DLD1 (cell line): ENCODE data around the gene SLC13A3.

ENCODE experiments used
- in situ Hi-C: cut with HindIII; loops from 2 replicates; pipeline ENCODE4 v1.10.0; 2017; ENCODE audit warnings: low sequenced_read_pairs

Gene SLC13A3

DNA sequence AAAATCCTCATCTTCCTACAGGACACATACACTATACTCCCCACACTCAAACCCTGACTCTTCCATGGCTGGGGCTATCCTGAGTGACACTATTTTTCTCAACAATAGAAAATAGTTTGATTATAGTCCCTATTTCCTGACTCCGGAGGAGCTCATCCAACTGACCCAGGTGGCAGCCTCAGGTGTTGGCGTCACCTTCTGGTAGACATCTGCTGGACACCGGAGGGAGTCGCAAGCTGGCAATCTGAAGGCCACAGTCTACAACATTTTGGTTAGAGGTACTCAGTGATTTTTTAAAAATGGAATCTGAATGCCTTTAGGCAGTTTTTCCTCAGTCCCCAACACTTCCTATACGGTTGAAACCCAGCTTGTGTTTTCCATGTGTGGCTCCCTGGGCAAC, 68.6 kb downstream of the SLC13A3 start:
- in situ Hi-C loops: no loop called here

DNA sequence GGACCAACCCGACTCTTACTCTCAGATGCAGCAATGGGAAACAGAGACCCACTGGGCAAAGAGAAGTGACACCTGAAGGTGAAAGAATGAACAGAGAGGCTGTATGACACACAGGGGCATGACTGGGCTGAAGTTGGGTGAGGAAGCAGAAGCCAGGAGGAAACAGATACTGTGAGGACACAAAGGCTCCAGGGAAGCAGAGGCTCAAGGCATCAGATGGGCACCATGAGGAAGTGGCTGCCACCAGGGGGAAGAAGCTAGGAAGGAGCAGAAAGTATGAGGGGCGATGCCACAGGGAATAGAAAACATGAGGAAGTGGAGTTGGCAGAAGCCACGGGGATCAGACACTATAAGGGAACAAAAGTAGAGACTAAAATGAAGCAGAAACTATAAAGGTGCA, 69.9 kb downstream of the SLC13A3 start:
- in situ Hi-C loops: no loop called here

DNA sequence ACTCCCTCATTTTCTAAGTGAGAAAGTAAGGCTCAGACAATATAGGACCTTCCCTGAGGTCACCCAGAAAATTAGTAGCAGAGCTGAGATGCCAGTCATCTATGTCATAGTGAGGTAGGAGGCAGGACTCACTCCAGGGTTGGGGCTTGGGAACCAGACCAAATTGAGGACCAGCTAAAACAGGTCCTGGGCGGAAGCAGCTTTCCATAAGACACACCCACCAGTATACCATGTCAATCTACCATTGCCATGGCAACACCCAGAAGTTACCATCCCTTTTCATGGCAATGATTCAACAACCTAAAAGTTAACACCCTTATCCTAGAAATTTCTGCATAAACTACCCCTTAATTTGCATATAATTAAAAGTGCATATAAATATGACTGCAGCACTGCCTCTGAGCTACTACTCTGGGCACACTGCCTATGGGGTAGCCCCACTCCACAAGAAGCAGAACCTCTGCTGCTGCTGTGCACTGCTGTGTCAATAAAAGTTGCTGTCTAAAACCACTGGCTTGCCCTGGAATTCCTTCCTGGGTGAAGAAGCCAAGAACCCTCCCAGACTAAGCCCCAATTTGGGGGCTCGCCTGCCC, 70.5 kb downstream of the SLC13A3 start:
- in situ Hi-C loops: no loop called here

DNA sequence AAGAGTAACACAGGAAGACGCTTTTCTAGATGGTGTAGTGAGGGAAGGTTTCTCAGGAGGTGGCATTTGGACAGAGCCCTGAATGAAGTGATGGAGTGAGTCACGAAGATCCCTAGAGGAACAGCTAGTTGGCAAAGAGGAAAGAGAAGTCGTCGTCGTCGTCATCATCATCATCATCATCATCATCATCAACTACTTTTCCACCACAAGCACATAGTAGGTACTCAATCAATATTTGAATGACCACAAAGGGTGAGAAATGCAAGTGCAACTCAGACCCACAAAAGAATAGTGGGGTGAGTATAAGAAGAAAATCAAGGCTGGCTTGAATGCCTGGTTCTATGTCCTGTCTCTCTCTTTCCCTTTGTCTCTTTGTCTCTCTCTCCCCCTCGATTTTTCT, 72.5 kb downstream of the SLC13A3 start:
- in situ Hi-C loops: no loop called here

DNA sequence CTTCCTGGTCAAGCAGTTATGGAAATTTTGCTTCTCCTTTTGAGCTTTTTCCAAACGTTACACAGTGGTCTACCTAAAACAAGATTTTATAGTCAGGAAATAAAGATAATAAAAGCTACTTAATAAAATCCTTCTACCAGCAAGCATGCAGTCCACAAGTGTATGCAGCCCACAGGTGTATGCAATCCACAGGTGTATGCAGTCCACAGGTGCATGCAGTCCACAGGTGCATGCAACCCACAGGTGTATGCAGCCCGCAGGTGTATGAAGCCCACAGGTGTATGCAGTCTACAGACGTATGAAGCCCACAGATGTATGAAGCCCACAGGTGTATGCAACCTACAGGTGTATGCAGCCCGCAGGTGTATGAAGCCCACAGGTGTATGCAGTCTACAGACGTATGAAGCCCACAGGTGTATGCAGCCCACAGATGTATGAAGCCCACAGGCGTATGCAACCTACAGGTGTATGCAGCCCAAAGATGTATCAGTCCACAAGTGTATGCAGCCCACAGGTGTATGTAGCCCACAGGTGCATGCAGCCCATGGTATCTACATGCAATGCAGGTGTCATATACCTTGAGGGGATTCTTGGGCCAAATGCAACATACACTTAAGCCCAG, 74.4 kb downstream of the SLC13A3 start:
- in situ Hi-C loops: no loop called here

DNA sequence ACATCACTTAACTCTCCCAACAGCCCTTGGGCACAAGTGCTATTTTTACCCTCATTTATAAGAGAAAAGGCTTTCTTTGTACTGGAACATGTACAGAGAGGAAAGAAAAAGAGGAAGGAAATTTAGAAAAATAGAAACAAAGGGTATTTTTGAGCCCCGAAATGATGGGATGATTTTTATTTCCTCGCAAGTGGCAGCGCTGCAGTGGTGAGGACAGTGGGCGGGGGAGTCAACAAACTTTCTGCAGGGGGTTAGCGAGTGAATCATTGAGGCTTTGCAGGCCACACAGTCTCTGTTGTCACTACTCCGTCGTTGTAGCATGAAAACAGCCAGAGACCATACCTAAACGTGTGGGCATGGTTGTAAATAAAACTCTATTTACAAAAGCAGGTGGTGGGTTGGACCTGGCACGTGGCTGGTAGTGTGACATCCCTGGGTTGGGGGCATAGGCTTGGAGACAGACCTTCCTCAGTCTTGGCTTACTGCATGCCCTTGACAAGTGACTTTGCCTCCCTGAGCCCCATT, 75.3 kb downstream of the SLC13A3 start:
- in situ Hi-C loops: no loop called here

DNA sequence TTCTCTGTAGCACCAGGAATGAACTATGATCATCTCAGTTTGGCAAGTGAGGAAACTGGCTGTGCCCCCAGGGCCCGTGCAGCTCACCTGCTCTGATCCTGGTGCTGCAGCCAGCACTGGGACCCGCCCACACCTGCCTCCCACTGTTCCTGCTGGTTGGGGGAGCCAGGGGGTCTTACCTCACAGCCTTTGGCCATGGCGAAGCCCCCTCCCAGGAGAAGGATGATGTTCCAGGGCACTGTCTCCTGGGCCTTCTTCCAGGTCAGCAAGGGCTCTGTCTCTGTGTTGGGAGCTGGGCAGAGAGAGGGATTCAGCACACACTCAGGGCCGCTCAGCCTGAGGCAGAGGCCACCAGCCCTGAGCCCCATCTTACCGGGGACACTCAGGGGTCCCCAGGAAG, 75.9 kb downstream of the SLC13A3 start:
- in situ Hi-C loops: no loop called here

DNA sequence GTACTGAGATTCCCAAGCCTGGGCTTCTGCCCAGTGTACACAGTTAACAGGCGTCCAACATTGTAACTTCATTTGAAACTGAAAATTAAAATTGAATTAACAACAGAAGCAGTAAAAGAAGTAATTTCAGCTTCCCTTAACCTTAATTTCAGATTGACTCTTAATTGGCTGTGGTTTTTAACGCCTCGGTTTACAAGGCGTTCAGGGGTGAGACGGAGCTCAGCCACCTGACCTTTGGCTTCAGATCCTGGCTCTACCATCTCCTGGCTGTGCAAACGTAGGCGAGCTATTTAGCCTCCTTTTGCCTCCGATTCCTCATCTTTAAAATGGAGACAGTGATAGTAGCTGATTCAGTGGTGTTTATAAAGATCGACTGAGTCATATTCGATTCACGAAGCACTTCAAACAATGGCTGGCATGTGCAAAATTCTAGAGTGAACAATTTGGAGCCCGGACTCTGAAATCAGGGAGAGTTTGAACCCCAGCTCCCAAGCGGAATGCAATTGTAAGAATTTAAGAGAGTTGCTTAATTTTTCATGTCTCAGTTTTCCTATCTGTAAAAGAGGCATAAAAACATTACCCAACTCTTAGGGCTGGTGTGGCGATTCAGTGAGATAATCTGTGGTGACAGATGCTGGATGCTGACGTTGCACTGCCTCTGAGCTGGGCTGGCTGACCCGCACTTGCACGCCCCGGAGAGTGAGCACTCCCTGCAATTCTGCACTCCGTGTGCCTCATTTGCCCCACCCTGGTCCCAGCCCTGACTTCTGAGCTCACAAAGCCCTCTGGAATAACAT, 77.3 kb downstream of the SLC13A3 start:
- in situ Hi-C loops: no loop called here

DNA sequence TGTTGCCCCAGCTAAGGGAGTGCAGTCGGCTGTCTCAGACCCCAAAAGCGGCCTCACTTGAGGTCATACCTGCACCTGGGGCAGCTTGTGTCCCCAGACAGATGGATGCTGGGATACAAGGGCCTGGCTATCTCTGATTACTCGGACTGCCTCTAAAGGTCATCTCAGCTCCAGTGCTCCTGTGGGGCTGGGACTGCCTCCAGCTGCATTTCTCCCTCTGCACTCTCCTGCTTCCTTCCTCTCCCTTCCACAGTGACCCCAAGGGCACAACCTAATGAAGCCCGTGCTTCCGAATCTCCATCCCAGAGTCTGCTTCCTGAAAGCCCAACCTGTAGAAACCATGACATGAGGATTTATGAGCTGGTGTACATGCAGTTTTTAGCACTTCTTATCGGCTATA, 78.0 kb downstream of the SLC13A3 start:
- in situ Hi-C loops: no loop called here

DNA sequence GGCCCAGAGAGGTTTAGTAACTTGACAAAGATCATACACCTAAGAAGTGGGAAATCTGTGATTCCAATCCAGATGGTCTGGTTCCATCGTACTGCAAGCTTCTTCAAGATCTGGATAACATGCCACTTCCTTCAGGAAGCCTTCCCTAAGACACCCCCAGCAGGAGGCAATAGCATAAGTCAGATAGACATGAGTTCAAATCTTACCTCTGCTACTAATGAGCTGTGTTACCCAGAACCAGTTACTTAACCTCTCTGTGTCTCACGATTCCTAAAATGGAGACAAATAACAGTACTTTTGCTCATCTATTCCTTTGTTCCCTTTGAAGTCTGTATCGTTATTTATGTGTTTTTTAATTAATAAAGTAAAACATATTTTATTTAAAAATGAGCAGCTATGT, 78.5 kb downstream of the SLC13A3 start:
- in situ Hi-C loops: no loop called here

DNA sequence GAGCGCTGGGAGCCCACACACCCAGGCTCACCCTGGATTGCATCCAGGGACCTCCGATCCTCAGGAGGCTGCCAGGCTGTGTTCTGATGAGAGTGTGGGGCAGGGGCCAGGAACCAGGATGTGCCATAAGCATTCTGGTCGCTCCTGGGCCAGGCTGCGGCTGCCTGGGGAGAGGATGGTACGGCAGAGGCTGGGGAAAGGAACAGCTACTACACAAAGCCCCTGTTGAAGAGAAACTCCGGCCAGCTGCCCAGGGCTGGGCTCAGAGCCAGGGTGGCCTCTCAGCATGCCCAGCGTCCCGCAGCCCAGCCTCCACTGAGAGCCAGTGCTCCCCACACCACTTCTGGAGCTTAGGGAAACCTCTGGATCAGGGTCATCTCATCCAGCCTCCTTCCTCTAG, 79.1 kb downstream of the SLC13A3 start:
- in situ Hi-C loops: no loop called here

DNA sequence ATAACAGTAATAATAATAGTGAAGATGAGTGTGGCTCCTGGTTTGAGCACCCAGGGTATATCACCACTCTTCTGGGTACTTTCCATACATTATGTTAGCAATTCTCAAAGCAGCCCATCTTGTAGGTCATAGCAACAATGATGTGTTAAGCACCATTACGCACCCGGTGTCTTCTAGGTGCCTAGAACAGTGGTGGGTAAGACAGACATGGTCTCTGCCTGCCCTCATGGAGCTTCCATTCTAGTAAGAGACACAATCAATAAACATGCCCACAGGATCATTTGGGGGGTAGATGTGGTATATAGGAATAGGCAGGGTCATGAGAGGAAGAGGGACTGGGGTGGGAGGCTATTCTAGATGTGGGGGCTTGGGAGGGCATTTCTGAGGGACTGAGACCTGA, 79.8 kb downstream of the SLC13A3 start:
- in situ Hi-C loops: no loop called here

DNA sequence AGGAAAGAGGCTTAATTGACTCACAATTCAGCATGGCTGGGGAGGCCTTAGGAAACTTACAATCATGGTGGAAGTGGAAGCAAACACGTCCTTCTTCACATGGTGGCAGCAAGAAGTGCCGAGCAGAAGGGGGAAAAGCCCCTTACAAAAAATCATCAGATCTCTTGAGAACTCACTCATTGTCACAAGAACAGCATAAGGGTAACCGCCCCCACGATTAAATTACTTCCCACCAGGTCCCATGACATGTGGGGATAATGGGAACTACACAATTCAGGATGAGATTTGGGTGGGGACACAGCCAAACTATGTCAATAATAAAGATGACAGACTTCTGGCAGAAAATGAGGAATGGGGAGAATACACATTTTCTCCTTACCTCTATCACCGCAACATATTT, 80.3 kb downstream of the SLC13A3 start:
- in situ Hi-C loops: no loop called here

DNA sequence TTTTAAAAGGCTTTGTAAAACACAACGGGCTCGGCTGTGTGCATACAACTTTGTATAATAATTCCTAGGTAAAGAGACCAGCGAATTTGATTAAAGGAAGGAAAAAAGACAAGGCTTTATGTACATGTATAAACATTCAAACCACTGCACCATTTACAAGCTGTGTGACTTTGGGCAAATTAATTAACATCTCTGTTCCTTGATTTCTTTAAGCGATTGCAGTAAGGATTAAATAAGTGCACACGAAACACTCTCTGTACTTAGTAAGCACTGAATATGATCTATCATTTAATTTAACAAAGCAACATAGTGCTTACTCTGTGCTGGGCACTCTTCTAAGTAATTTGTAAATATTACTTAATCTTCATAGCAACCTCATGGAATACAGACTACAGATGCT, 81.3 kb downstream of the SLC13A3 start:
- in situ Hi-C loops: no loop called here

DNA sequence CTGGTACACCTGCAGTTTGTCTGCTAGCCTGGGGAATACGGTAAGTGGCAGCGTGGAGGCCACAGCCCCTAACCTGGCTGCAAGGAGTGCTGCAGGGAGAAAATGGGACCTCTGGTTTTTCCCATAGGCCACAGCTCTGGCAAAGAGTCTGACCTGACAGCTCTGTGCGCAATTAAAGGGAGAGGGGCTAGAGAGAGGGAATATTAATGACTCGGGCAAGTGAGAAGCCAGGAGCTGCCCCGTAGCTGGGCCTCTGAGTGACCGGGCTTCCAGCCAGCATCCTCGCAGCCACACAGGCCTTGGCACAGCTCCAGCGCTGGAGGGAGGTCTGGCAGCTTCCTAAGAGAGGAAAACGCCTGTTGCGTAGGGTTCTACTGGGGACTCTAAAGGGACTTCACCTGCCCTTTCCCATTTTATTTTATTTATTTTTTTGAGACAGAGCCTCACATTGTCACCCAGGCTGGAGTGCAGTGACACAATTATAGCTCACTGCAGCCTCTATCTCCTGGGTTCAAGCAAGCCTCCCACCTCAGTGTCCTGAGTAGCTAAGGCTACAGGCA, 82.6 kb downstream of the SLC13A3 start:
- in situ Hi-C loops: no loop called here

DNA sequence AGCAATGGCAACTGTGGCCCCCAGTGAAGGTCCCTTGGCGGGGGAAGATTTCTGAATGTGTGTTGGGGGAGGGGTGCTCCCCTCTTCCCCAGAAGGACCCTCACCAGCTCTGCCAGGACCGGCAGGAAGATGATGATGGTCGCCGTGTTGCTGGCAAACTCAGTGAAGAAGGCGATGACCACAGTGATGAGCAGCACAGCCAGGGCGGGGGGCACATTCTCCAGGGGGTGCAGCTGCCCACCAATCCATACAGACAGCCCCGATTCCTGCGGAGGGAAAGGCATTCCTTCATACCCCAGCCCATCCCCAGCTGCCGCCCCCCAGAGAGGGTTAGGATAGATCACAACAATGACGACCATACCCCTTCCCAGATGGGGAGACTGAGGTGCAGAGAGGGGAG, 85.1 kb downstream of the SLC13A3 start:
- in situ Hi-C loops: no loop called here

DNA sequence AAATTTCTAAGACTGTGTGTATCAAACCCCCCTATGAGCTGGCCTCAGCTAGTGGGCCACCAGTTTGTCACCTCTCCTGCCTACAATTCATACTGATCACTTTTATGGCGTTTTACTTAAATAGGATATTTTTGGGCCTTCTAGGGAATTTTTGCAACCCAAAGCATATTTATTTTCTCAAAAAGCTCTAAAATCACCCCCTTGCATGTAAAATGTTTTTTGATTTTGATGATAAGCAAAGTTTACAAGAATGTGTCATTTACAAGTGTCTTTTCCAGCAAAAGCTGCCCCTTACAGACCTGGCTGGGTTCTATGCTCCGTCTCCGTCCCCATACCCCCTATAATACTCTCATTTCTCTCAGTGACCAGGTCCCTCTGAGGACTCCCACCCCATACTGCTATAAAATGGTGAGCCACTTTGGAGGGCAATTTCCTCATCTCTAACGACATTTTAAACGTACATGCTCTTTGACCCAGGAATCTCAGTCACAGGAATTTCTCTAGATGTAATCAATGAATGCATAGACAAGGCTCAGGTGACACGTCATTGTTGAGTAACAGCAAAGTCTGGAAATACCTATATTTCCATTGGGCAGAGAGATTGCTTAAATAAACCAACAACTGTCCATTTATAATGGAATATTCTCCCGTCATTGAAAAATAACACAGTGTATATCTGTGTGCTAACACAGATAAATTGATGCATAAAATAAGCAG, 86.9 kb downstream of the SLC13A3 start:
- in situ Hi-C loops: no loop called here

DNA sequence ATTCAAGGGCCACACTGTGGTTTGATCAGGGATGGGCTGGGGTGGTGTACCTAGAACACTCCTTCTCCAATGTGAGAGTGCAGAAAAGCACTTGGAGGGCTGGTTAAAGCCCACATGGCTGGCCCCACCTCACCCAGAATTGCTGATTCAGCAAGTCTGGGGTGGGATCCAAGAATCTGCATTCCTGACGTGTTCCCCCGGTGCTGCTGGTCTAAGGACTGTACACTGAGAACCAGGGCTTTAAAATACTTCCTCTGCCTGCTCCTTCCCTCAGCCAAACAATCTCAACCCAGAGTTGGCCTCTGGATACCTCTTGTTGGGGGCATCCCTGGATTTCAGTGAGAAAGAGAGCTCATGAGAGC, 87.4 kb downstream of the SLC13A3 start:
- in situ Hi-C loops: no loop called here

DNA sequence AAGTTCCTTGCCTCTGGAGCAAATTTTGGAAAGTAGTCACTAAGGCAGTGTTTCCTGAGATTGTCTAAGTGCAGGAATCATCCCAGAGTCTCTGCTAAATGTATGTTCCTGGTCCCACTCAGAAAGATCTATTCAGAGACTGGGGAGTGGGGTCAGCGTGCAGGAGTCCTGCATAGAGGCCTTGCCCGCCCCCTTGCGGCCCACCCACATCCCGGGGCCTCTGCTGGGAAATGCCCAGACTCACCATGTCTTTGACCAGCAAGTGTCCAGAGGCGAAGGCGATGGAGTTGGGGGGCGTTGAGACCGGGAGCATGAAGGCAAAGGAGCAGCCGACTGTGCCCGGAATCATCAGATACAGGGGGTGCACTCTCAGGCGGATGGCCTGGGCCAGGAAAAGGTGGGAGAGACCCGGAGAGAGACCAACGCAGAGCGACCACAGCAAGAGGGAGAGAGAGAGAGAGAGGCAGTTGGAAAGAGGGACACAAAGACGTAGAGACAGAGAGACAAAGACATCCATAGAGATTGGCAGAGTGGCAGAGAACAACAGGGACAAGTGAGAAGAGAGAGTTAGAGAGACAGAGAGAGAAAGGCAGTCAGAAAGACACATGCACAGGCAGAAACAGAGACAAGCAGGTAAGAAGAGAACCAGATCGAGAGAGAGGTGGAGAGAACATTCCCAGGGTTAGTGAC, 87.9 kb downstream of the SLC13A3 start:
- in situ Hi-C loops: no loop called here

DNA sequence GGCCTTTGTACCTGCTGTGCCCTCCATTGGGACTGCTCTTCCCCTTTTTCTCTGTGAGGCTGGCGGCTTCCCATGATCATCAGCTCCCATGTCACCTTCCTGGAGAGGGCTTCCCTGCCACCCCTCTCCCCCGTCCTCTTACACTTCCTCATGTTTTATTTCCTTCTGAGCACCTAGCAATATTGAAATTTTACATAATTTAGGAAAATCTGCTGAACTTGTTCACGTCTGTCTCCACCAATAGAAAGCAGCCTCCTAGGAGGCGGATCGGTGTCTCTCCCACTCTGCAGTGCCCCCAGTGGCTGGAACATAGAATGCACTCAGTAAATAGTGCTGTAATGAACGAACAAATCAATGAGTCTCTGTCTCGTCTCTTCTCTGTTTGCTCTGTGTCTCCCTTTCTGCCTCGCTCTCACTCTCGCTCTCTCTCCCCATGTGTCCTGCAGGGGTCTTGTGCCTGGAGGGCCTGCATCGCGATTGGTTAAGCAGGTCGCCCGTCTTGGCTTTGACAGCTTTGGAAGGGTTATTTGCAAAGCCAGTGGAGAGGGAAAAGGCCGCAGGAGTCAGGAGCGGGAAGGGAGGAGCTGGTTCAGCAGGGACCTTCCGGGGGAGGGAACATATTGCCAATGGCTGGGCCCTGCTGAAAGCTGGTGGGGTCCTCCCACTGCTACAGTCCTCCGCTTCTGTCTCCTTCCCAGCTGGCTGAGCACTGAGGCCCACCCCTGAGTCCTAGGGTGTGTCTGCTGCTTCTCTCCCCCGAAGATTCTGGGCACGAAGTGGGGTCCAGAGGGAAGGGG, 88.7 kb downstream of the SLC13A3 start:
- in situ Hi-C loops: no loop called here
